HepG2 (cell line): ENCODE data around the gene C15orf62. TPM values are rescaled to one million over a fixed set of nuclear protein-coding genes. Genes with fewer than 3 reads are reported as not detected.

ENCODE experiments used
- ATAC-seq: fragments of 200-7000 bp; cut with Tn5 transposase; 3 replicates; pipeline ENCODE4 v1.9.1; 2020; ENCODE audit warnings: mild to moderate bottlenecking, moderate library complexity
- BruUV-seq: library from RNA; stranded (reverse); fragments of 400-500 nt; replicated peaks from 2 replicates; lab custom pipeline; 2021; lab: Mats Ljungman, UMichigan
- CTCF ChIA-PET: fragments of 300-600 bp; formaldehyde crosslinking; extraction: SDS; loops from one replicate; lab custom pipeline; 2021; ENCODE audit warnings: low total read pairs, inconsistent platforms, low intra/inter-chr PET ratio; lab: Yijun Ruan, JAX
- POLR2A ChIA-PET: fragments of 350-600 bp; sonication (Branson Sonifier 250); formaldehyde crosslinking; loops from one replicate; lab custom pipeline; 2020; ENCODE audit warnings: antibody characterized with exemption, inconsistent platforms; lab: Yijun Ruan, JAX
- DNase-seq: peaks from one replicate; pipeline ENCODE4 v3.0.0-alpha.2; 2015; ENCODE audit warnings: low spot score
- FAIRE-seq: peaks from 3 replicates; lab custom pipeline; 2011; peaks lifted over from hg19 to GRCh38; lab: Jason Lieb, UNC
- H2AFZ ChIP-seq: one replicate; pipeline ENCODE4 v1.6.1; 2011; ENCODE audit warnings: low read length, inconsistent platforms
- H3K27ac ChIP-seq: fragments of 300-600 bp; 3 replicates; pipeline ENCODE4 v1.8.0; 2011; ENCODE audit warnings: mixed run types, mild to moderate bottlenecking, mixed read lengths, low read length, inconsistent platforms; ENCODE audit not compliant: insufficient read depth; ENCODE audit errors: extremely low read length
- H3K27me3 ChIP-seq, 2 experiments: fragments of 200-600 bp in 1 of 2; 2 replicates in 1 of 2; 3 replicates in 1 of 2; pipeline versions ENCODE4 v1.6.0 to v1.8.0; 2011; ENCODE audit warnings: low read length in 2 of 2, mild to moderate bottlenecking in 2 of 2, moderate library complexity in 2 of 2, inconsistent platforms in 1 of 2; ENCODE audit not compliant: insufficient read depth in 2 of 2, control insufficient read depth in 1 of 2
- H3K36me3 ChIP-seq, 2 experiments: fragments of 200-600 bp in 1 of 2; replicated peaks in 1 of 2; 2 replicates in 1 of 2; 3 replicates in 1 of 2; pipeline versions ENCODE4 v1.5.1 to v1.8.0; 2011; ENCODE audit warnings: low read length in 2 of 2, inconsistent platforms in 1 of 2; ENCODE audit not compliant: insufficient read depth in 2 of 2, control insufficient read depth in 1 of 2
- H3K4me1 ChIP-seq: 2 replicates; pipeline ENCODE4 v1.5.1; 2012; ENCODE audit warnings: low read length, inconsistent platforms; ENCODE audit not compliant: insufficient read depth
- H3K4me2 ChIP-seq: 2 replicates; pipeline ENCODE4 v1.6.0; 2011; ENCODE audit warnings: low read depth, low read length, inconsistent platforms
- H3K4me3 ChIP-seq, 3 experiments: fragments of 200-600 bp in 1 of 3; sonication (generic), shearing (Covaris generic) in 1 of 3; replicated peaks in 1 of 3; 2 replicates each; pipeline ENCODE4 v1.5.1; 2011 to 2016; ENCODE audit warnings: low read length in 3 of 3, inconsistent platforms in 2 of 3, low read depth in 2 of 3, mild to moderate bottlenecking in 2 of 3, control low read depth in 1 of 3, mixed read lengths in 1 of 3; ENCODE audit not compliant: insufficient read depth in 1 of 3
- H3K79me2 ChIP-seq: one replicate; pipeline ENCODE4 v1.6.1; 2011; ENCODE audit warnings: low read length, inconsistent platforms; ENCODE audit not compliant: insufficient read depth
- H3K9ac ChIP-seq: 2 replicates; pipeline ENCODE4 v1.6.0; 2011; ENCODE audit warnings: mild to moderate bottlenecking, low read depth, low read length, inconsistent platforms; ENCODE audit not compliant: insufficient read depth
- H3K9me3 ChIP-seq: 2 replicates; pipeline ENCODE4 v1.5.1; 2012; ENCODE audit warnings: mild to moderate bottlenecking, low read length
- H4K20me1 ChIP-seq: 2 replicates; pipeline ENCODE4 v1.6.0; 2011; ENCODE audit warnings: inconsistent platforms, mild to moderate bottlenecking, low read length, moderate library complexity; ENCODE audit not compliant: insufficient read depth
- ELF3 ChIP-seq: IDR thresholded peaks from 2 replicates; pipeline ENCODE4 v1.6.1; 2016; ENCODE audit warnings: missing genetic modification reagents, missing compliant biosample characterization
- FOXJ3 ChIP-seq: sonication (generic); formaldehyde crosslinking; IDR thresholded peaks from 2 replicates; pipeline ENCODE4 v1.4.0; 2020; ENCODE audit warnings: missing genetic modification reagents, mild to moderate bottlenecking, borderline replicate concordance
- KLF12 ChIP-seq: sonication (generic); formaldehyde crosslinking; IDR thresholded peaks from 2 replicates; pipeline ENCODE4 v1.4.0; 2020; ENCODE audit warnings: missing genetic modification reagents, borderline replicate concordance
- POLR2A ChIP-seq, 2 experiments: IDR thresholded peaks; 2 replicates each; pipeline ENCODE4 v1.6.1; 2011; ENCODE audit warnings: low read depth in 2 of 2, low read length in 2 of 2, mild to moderate bottlenecking in 1 of 2, moderate library complexity in 1 of 2; ENCODE audit not compliant: insufficient read depth in 1 of 2
- ZBTB42 ChIP-seq: sonication (generic); formaldehyde crosslinking; IDR thresholded peaks from 2 replicates; pipeline ENCODE4 v1.5.0; 2020; ENCODE audit warnings: mild to moderate bottlenecking, missing genetic modification reagents
- ZNF30 ChIP-seq: sonication (generic); formaldehyde crosslinking; IDR thresholded peaks from 2 replicates; pipeline ENCODE4 v1.5.0; 2020; ENCODE audit warnings: mild to moderate bottlenecking, missing genetic modification reagents
- ZNF766 ChIP-seq: sonication (generic); formaldehyde crosslinking; IDR thresholded peaks from 2 replicates; pipeline ENCODE4 v1.5.0; 2020; ENCODE audit warnings: missing genetic modification reagents, borderline replicate concordance
- WGBS: methylation state at CpG from one replicate; pipeline ENCODE4 v1.1.6; 2017; ENCODE audit warnings: low lambda C conversion rate; 5-methylcytosine and 5-hydroxymethylcytosine counted together
- in situ Hi-C: cut with HindIII; loops from 2 replicates; pipeline ENCODE4 v1.10.0; 2017; ENCODE audit warnings: low pct_unique_long_range_greater_than_20kb; ENCODE audit not compliant: extremely low pct_ligation_motif_present
- intact Hi-C: fragments of 100-400 bp; cut with micrococcal nuclease; formaldehyde crosslinking; loops from one replicate; pipeline ENCODE4 v1.10.0; 2022; ENCODE audit not compliant: unreplicated experiment
- polyA plus RNA-seq, 8 experiments: library from polyadenylated mRNA; depleted of rRNA in 3 of 8; stranded (reverse) in 7 of 8; unstranded in 1 of 8; fragments of >200 nt; fragmentation: Illumina TruSeq in 4 of 8; extraction: Trizol in 4 of 8; gene quantifications; 2 replicates each; pipeline versions ENCODE4 v1.2.1 to v1.2.3, GENCODE V29; 2011 to 2016; ENCODE audit warnings: low read depth in 4 of 8, missing spikeins in 1 of 8, mixed read lengths in 1 of 8; ENCODE audit not compliant: insufficient read depth in 1 of 8
- total RNA-seq, 5 experiments: library from RNA; depleted of rRNA; stranded (reverse); fragments of >200 nt; fragmentation: Illumina TruSeq; extraction: Trizol; gene quantifications; 2 replicates each; pipeline ENCODE4 v1.2.3, GENCODE V29; 2016; ENCODE audit warnings: low read depth in 1 of 5
- TF ChIP-seq, protein P1 (sequence below): sonication (generic); formaldehyde crosslinking; IDR thresholded peaks from 2 replicates; pipeline ENCODE4 v1.5.0; 2020; ENCODE audit warnings: mild to moderate bottlenecking, missing genetic modification reagents
- TF ChIP-seq, protein P2 (sequence below): sonication (generic); formaldehyde crosslinking; IDR thresholded peaks from 2 replicates; pipeline ENCODE4 v1.5.0; 2020; ENCODE audit warnings: missing genetic modification reagents
- TF ChIP-seq, protein P3 (sequence below): sonication (generic); formaldehyde crosslinking; IDR thresholded peaks from 2 replicates; pipeline ENCODE4 v1.5.1; 2020; ENCODE audit warnings: missing genetic modification reagents, mild to moderate bottlenecking, borderline replicate concordance

C15orf62 gene
- total and polyA plus RNA-seq, 2 of the 13 experiments (the other 11 are each of a cell fraction or from before 2014, with no cell fraction given): 0.51 to 1.1 TPM

DNA sequence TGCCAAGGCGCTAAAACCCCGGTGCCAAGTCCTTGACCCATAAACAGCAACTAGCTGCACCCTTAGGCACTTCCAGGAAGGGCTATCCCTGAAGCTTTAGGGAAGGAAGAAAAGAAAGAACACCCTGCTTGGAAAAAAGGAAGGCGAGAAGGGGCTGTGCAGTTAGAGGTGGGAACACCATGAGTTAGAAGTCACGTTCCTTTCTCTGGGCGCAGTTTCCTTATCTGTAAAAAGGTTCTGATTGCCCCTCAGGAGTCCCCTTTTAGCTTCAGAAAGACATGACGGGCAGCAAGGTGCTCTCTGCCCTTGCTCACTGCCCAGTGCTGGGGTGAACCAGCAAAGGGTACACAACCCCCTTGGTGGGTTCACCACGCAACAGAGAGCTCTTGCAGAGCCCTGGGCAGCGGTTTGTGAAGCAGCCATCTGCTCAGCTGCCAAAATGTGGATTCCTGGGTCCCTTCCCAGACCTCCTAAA is 5.1 kb upstream of the C15orf62 start:
- peak overlapping the region; percentile 74 to 81 (median 75) for H3K4me3 ChIP-seq
- peak overlapping the region; percentile 83 for H3K4me2 ChIP-seq
- peaks cover 49% of the 10 kb centered on the region for H3K4me1 ChIP-seq
- in situ Hi-C loops: no loop called here
- H3K27me3 ChIP-seq: no peaks in the 10 kb centered on the region
- H3K79me2 ChIP-seq: peaks cover 11% of the 10 kb centered on the region
- peaks cover 3 to 16% of the 10 kb centered on the region in 2 experiments; a peak in 4 of 5 replicates for H3K36me3 ChIP-seq
- CTCF ChIA-PET: interaction anchor here (1.7 kb wide), 1 partner anchor 18 kb away, joined by 4 read pairs; no protein-coding TSS in a partner anchor
- H3K27ac ChIP-seq: peak overlapping the region; percentile 100
- DNase-seq (no peak), FAIRE-seq (no peak), ATAC-seq (0 out of 3 replicates have a peak, but pooled peaks have one; percentile 1)
- H3K9me3 ChIP-seq: no peaks in the 10 kb centered on the region
- no peaks in the 10 kb centered on the region for H4K20me1 ChIP-seq
- intact Hi-C loops: loop anchor here (5.0 kb wide), 1 partner anchor 197 kb away; the partner anchor contains the start of genes CCDC32 and RPUSD2
- no peak overlapping the region for H2AFZ ChIP-seq
- H3K9ac ChIP-seq: peak overlapping the region; percentile 89
- TF ChIP-seq ZBTB42 (CRISPR knock-in tag) (no peak), POLR2A (IDR thresholded peaks at IDR 0.05; ENCODE audit: insufficient read depth in 1 of 2, low read depth in 2 of 2, low read length in 2 of 2) (0 out of 4 replicates have a peak, but pooled peaks of 1 of the 2 experiments have one; percentile 7), FOXJ3 (peak; percentile 6; the same call in 1 of the 2 replicates), ZNF30 (no peak), ZNF766 (0 out of 2 replicates have a peak, but pooled peaks have one; percentile 21), ELF3 (no peak), KLF12 (CRISPR knock-in tag) (0 out of 2 replicates have a peak, but pooled peaks have one; percentile 3)
- TF ChIP-seq, protein P1, sequence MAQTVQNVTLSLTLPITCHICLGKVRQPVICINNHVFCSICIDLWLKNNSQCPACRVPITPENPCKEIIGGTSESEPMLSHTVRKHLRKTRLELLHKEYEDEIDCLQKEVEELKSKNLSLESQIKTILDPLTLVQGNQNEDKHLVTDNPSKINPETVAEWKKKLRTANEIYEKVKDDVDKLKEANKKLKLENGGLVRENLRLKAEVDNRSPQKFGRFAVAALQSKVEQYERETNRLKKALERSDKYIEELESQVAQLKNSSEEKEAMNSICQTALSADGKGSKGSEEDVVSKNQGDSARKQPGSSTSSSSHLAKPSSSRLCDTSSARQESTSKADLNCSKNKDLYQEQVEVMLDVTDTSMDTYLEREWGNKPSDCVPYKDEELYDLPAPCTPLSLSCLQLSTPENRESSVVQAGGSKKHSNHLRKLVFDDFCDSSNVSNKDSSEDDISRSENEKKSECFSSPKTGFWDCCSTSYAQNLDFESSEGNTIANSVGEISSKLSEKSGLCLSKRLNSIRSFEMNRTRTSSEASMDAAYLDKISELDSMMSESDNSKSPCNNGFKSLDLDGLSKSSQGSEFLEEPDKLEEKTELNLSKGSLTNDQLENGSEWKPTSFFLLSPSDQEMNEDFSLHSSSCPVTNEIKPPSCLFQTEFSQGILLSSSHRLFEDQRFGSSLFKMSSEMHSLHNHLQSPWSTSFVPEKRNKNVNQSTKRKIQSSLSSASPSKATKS (CRISPR knock-in tag): 0 out of 2 replicates have a peak, but pooled peaks have one; percentile 3
- TF ChIP-seq, protein P2, sequence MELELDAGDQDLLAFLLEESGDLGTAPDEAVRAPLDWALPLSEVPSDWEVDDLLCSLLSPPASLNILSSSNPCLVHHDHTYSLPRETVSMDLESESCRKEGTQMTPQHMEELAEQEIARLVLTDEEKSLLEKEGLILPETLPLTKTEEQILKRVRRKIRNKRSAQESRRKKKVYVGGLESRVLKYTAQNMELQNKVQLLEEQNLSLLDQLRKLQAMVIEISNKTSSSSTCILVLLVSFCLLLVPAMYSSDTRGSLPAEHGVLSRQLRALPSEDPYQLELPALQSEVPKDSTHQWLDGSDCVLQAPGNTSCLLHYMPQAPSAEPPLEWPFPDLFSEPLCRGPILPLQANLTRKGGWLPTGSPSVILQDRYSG (CRISPR knock-in tag): 0 out of 2 replicates have a peak, but pooled peaks have one; percentile 37
- TF ChIP-seq, protein P3, sequence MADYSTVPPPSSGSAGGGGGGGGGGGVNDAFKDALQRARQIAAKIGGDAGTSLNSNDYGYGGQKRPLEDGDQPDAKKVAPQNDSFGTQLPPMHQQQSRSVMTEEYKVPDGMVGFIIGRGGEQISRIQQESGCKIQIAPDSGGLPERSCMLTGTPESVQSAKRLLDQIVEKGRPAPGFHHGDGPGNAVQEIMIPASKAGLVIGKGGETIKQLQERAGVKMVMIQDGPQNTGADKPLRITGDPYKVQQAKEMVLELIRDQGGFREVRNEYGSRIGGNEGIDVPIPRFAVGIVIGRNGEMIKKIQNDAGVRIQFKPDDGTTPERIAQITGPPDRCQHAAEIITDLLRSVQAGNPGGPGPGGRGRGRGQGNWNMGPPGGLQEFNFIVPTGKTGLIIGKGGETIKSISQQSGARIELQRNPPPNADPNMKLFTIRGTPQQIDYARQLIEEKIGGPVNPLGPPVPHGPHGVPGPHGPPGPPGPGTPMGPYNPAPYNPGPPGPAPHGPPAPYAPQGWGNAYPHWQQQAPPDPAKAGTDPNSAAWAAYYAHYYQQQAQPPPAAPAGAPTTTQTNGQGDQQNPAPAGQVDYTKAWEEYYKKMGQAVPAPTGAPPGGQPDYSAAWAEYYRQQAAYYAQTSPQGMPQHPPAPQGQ (CRISPR knock-in tag): no peak
- POLR2A ChIA-PET: interaction anchor here (1.3 to 2.1 kb wide), 5 partner anchors 18 to 130 kb away, joined by 3 to 16 read pairs (median 6); partner anchors contain the start of genes RAD51 and VPS18
- no TSS peak for BruUV-seq
- 3% methylated on average over 8 of the region's 8 CpGs for WGBS
